HG02870 (cell line): ENCODE results near the gene AIG1.

Experiments
- ATAC-seq: cut with Tn5 transposase; IDR thresholded peaks from one replicate; pipeline ENCODE4 v1.9.1; 2021; ENCODE audit warnings: mild to moderate bottlenecking, moderate library complexity; ENCODE audit not compliant: unreplicated experiment

The AIG1 gene

GRCh38 chr6:143192766-143193165 is 132.1 kb downstream of the AIG1 start:
- no peak for ATAC-seq

GRCh38 chr6:143193571-143194094 is 132.9 kb downstream of the AIG1 start:
- ATAC-seq = no peak

- ATAC-seq = no peak
Measured at GRCh38 chr6:143194095-143194589, 133.5 kb downstream of the AIG1 start.

GRCh38 chr6:143195349-143195845 is 134.7 kb downstream of the AIG1 start:
- ATAC-seq = no peak

GRCh38 chr6:143196525-143197225 is 136.0 kb downstream of the AIG1 start:
- ATAC-seq = no peak

GRCh38 chr6:143197377-143197776 is 136.7 kb downstream of the AIG1 start:
- ATAC-seq = no peak

GRCh38 chr6:143198312-143198711 is 137.6 kb downstream of the AIG1 start:
- no peak for ATAC-seq

- no peak for ATAC-seq
Measured at GRCh38 chr6:143199291-143199690, 138.6 kb downstream of the AIG1 start.

- no peak for ATAC-seq
Measured at GRCh38 chr6:143200167-143200770, 139.6 kb downstream of the AIG1 start.

GRCh38 chr6:143204045-143204444 is 143.4 kb downstream of the AIG1 start:
- ATAC-seq = no peak

- no peak for ATAC-seq
Measured at GRCh38 chr6:143205131-143205535, 144.4 kb downstream of the AIG1 start.

- no peak for ATAC-seq
Measured at GRCh38 chr6:143205585-143205984, 144.9 kb downstream of the AIG1 start.

- no peak for ATAC-seq
Measured at GRCh38 chr6:143205991-143206390, 145.3 kb downstream of the AIG1 start.

GRCh38 chr6:143206550-143206949 is 145.9 kb downstream of the AIG1 start:
- no peak for ATAC-seq

- ATAC-seq = no peak
Measured at GRCh38 chr6:143210420-143210819, 149.7 kb downstream of the AIG1 start.

GRCh38 chr6:143213859-143214376 is 153.2 kb downstream of the AIG1 start:
- ATAC-seq = no peak

GRCh38 chr6:143215363-143215762 is 154.7 kb downstream of the AIG1 start:
- ATAC-seq = no peak

GRCh38 chr6:143215771-143216170 is 155.1 kb downstream of the AIG1 start:
- no peak for ATAC-seq

- no peak for ATAC-seq
Measured at GRCh38 chr6:143218233-143218632, 157.5 kb downstream of the AIG1 start.

GRCh38 chr6:143221698-143222097 is 161.0 kb downstream of the AIG1 start:
- ATAC-seq = no peak

- ATAC-seq = no peak
Measured at GRCh38 chr6:143222310-143222709, 161.6 kb downstream of the AIG1 start.

- no peak for ATAC-seq
Measured at GRCh38 chr6:143222801-143223231, 162.1 kb downstream of the AIG1 start.
